Lower leg skin (tissue), 4 donors: ENCODE results near the gene PLXNA3. TPM values are rescaled to one million over a fixed set of nuclear protein-coding genes. Genes with fewer than 3 reads are reported as not detected.

Source experiments
- DNase-seq, 2 donors: peaks; one replicate each; pipeline ENCODE4 v3.0.0-alpha.2; 2019; ENCODE audit warnings: low spot score in 2 of 2
- H3K4me3 ChIP-seq: fragments of 200-600 bp; sonication (generic); 2 replicates; pipeline ENCODE4 v1.5.1; 2017; ENCODE audit warnings: mild to moderate bottlenecking, low read depth; ENCODE audit not compliant: poor library complexity, severe bottlenecking
- CTCF ChIP-seq, 3 donors: fragments of 450-650 bp; IDR thresholded peaks; one replicate each; pipeline ENCODE4 v1.5.1; 2016; ENCODE audit warnings: antibody characterized with exemption in 3 of 3, mild to moderate bottlenecking in 3 of 3, moderate library complexity in 2 of 3
- POLR2A ChIP-seq, 2 donors: fragments of 450-650 bp; IDR thresholded peaks; one replicate each; pipeline ENCODE4 v1.6.1; 2016 to 2017; ENCODE audit warnings: antibody characterized with exemption in 2 of 2, mild to moderate bottlenecking in 1 of 2, moderate library complexity in 1 of 2
- WGBS, 2 donors: methylation state at CpG; one replicate each; pipeline ENCODE4 v1.1.5; 2018; 5-methylcytosine and 5-hydroxymethylcytosine counted together
- intact Hi-C: fragments of 100-400 bp; cut with DNase I; formaldehyde crosslinking; loops from one replicate; pipeline ENCODE4 v1.15.0; 2023; ENCODE audit warnings: low total_unique reads
- total RNA-seq, 4 donors: library from RNA; depleted of rRNA; stranded (reverse); fragments of >200 nt; gene quantifications; one replicate each; pipeline ENCODE4 v1.1.0, GENCODE V29; 2016

PLXNA3 gene
- total RNA-seq, 4 donors from 2014 or later, result 10.2 to 30.2 (median 13.5) TPM

- TF ChIP-seq POLR2A (IDR thresholded peaks at IDR 0.05) (no peak), CTCF (IDR thresholded peaks at IDR 0.05) (no peak)
- intact Hi-C loops, result no loop called here
- 89 to 100% methylated on average over 1 to 10 of the region's 13 CpGs for WGBS, 2 donors
- no peak overlapping the region for H3K4me3 ChIP-seq
- DNase-seq, result no peak
These were observed 50.3 kb downstream of the PLXNA3 start for GRCh38 chrX:154508384-154508745.

GRCh38 chrX:154509455-154509854 lies 51.4 kb downstream of the PLXNA3 start:
- TF ChIP-seq CTCF (IDR thresholded peaks at IDR 0.05), result no peak
- no peak for DNase-seq
- intact Hi-C loops, result no loop called here
- no peak overlapping the region for H3K4me3 ChIP-seq
- 92 to 95% methylated on average over 5 of the region's 5 CpGs for WGBS, 2 donors

GRCh38 chrX:154511761-154512160 lies 53.7 kb downstream of the PLXNA3 start:
- H3K4me3 ChIP-seq, result no peak overlapping the region
- intact Hi-C loops, result no loop called here
- 80 to 86% methylated on average over 12 of the region's 12 CpGs for WGBS, 2 donors
- no peak for TF ChIP-seq CTCF (IDR thresholded peaks at IDR 0.05)
- no peak for TF ChIP-seq POLR2A (IDR thresholded peaks at IDR 0.05)
- no peak for DNase-seq

- intact Hi-C loops, result no loop called here
- no peak for TF ChIP-seq CTCF (IDR thresholded peaks at IDR 0.05)
- TF ChIP-seq POLR2A (IDR thresholded peaks at IDR 0.05), result no peak
- 90 to 99% methylated on average over 10 to 16 of the region's 16 CpGs for WGBS, 2 donors
- H3K4me3 ChIP-seq, result no peak overlapping the region
- no peak for DNase-seq
These were observed 54.9 kb downstream of the PLXNA3 start for GRCh38 chrX:154512879-154513553.

GRCh38 chrX:154513716-154514115 lies 55.6 kb downstream of the PLXNA3 start:
- intact Hi-C loops, result no loop called here
- WGBS, 2 donors, result 75 to 89% methylated on average over 2 of the region's 2 CpGs
- no peak for DNase-seq
- H3K4me3 ChIP-seq, result no peak overlapping the region
- TF ChIP-seq POLR2A (IDR thresholded peaks at IDR 0.05) (no peak), CTCF (IDR thresholded peaks at IDR 0.05) (no peak)
